H1 (cell line): ENCODE measurements around the gene KCNMA1. TPM values are rescaled to one million over a fixed set of nuclear protein-coding genes. Genes with fewer than 3 reads are reported as not detected.

Source experiments
- CTCF ChIA-PET: fragments of 300-600 bp; sonication (Branson Sonifier 250); formaldehyde crosslinking; loops from one replicate; lab custom pipeline; 2021; ENCODE audit not compliant: partially characterized antibody; lab: Charles Lee
- POLR2A ChIA-PET: fragments of 300-600 bp; sonication (Branson Sonifier 250); formaldehyde crosslinking; loops from one replicate; lab custom pipeline; 2021; ENCODE audit warnings: inconsistent platforms; ENCODE audit not compliant: partially characterized antibody; lab: Charles Lee
- DNase-seq, 2 experiments: peaks; one replicate each; pipeline versions ENCODE4 v3.0.0 to v3.0.0-alpha.2; 2010 to 2022; ENCODE audit warnings: low spot score in 2 of 2, low read depth in 1 of 2, mixed read lengths in 1 of 2
- FAIRE-seq: peaks from 2 replicates; lab custom pipeline; 2011; peaks lifted over from hg19 to GRCh38; lab: Jason Lieb, UNC
- H2AFZ ChIP-seq: 2 replicates; pipeline ENCODE4 v1.8.1; 2012; ENCODE audit warnings: low read length, inconsistent platforms
- H2AK5ac ChIP-seq: 2 replicates; pipeline ENCODE4 v1.6.1; 2013; ENCODE audit warnings: low read depth, low read length
- H2BK120ac ChIP-seq: replicated peaks from 2 replicates; pipeline ENCODE3; 2013; ENCODE audit warnings: low read depth, low read length, inconsistent platforms
- H2BK12ac ChIP-seq: 2 replicates; pipeline ENCODE4 v1.6.1; 2013; ENCODE audit warnings: low read depth, low read length
- H2BK15ac ChIP-seq: 2 replicates; pipeline ENCODE4 v1.6.1; 2013; ENCODE audit warnings: low read length
- H2BK20ac ChIP-seq: 2 replicates; pipeline ENCODE4 v1.6.1; 2013; ENCODE audit warnings: low read length
- H2BK5ac ChIP-seq: 2 replicates; pipeline ENCODE4 v1.6.1; 2013; ENCODE audit warnings: low read depth, low read length
- H3K14ac ChIP-seq: 2 replicates; pipeline ENCODE4 v1.6.1; 2013; ENCODE audit warnings: inconsistent platforms; ENCODE audit not compliant: insufficient read length
- H3K18ac ChIP-seq: 2 replicates; pipeline ENCODE4 v1.6.1; 2013; ENCODE audit warnings: low read length; ENCODE audit errors: extremely low read depth
- H3K23ac ChIP-seq: 2 replicates; pipeline ENCODE4 v1.6.1; 2013; ENCODE audit warnings: inconsistent platforms; ENCODE audit not compliant: insufficient read length
- H3K23me2 ChIP-seq: 2 replicates; pipeline ENCODE4 v1.6.1; 2013; ENCODE audit warnings: low read depth, low read length
- H3K27ac ChIP-seq: 2 replicates; pipeline ENCODE4 v1.6.1; 2011; ENCODE audit warnings: low read depth, low read length, inconsistent platforms
- H3K27me3 ChIP-seq, 4 experiments: replicated peaks in 1 of 4; 1 replicate in 1 of 4; 2 replicates in 3 of 4; pipeline versions ENCODE4 v1.6.1 to v1.8.1; 2011 to 2013; ENCODE audit warnings: low read length in 3 of 4, mild to moderate bottlenecking in 3 of 4, inconsistent platforms in 2 of 4, mixed read lengths in 2 of 4, moderate library complexity in 1 of 4; ENCODE audit not compliant: control insufficient read depth in 3 of 4, insufficient read depth in 3 of 4; ENCODE audit errors: extremely low read depth in 1 of 4
- H3K36me3 ChIP-seq, 4 experiments: 2 replicates each; pipeline versions ENCODE4 v1.6.1 to v1.8.1; 2011 to 2013; ENCODE audit warnings: mild to moderate bottlenecking in 4 of 4, low read length in 3 of 4, moderate library complexity in 2 of 4, control low read depth in 1 of 4, inconsistent platforms in 1 of 4; ENCODE audit not compliant: insufficient read depth in 4 of 4, control insufficient read depth in 2 of 4
- H3K4ac ChIP-seq: replicated peaks from 2 replicates; pipeline ENCODE3; 2013; ENCODE audit warnings: low read length, low read depth, mixed read lengths, inconsistent platforms; ENCODE audit not compliant: insufficient read length
- H3K4me1 ChIP-seq, 4 experiments: replicated peaks in 1 of 4; 1 replicate in 1 of 4; 2 replicates in 3 of 4; pipeline versions ENCODE4 v1.6.1 to v1.8.1; 2011 to 2013; ENCODE audit warnings: low read length in 3 of 4, inconsistent platforms in 2 of 4, mixed read lengths in 1 of 4; ENCODE audit not compliant: insufficient read depth in 4 of 4, control insufficient read depth in 3 of 4
- H3K4me2 ChIP-seq, 2 experiments: 2 replicates each; pipeline versions ENCODE4 v1.6.1 to v1.8.1; 2011 to 2013; ENCODE audit warnings: low read depth in 2 of 2, low read length in 2 of 2, control low read depth in 1 of 2, inconsistent platforms in 1 of 2, mild to moderate bottlenecking in 1 of 2; ENCODE audit not compliant: insufficient read depth in 1 of 2
- H3K4me3 ChIP-seq, 4 experiments: fragments of 200-600, 300-600 bp in 1 of 4; sonication (generic), shearing (Covaris generic), sonication (Bioruptor Twin) in 1 of 4; 2 replicates each; pipeline versions ENCODE4 v1.5.1 to v1.8.1; 2011 to 2016; ENCODE audit warnings: low read length in 4 of 4, low read depth in 3 of 4, control low read depth in 2 of 4, inconsistent platforms in 2 of 4, mild to moderate bottlenecking in 2 of 4, mixed read lengths in 1 of 4, moderate library complexity in 1 of 4; ENCODE audit not compliant: insufficient read depth in 2 of 4; ENCODE audit errors: extremely low read depth in 1 of 4
- H3K56ac ChIP-seq: replicated peaks from 2 replicates; pipeline ENCODE3; 2013; ENCODE audit warnings: low read depth, mild to moderate bottlenecking, mixed read lengths, low read length, inconsistent platforms; ENCODE audit not compliant: insufficient read length
- H3K79me1 ChIP-seq: 2 replicates; pipeline ENCODE4 v1.6.1; 2013; ENCODE audit warnings: low read depth, low read length, control low read depth
- H3K79me2 ChIP-seq, 2 experiments: 2 replicates each; pipeline versions ENCODE4 v1.6.1 to v1.8.1; 2012 to 2013; ENCODE audit warnings: low read length in 2 of 2, mild to moderate bottlenecking in 2 of 2, inconsistent platforms in 1 of 2; ENCODE audit not compliant: insufficient read depth in 2 of 2, control insufficient read depth in 1 of 2
- H3K9ac ChIP-seq, 4 experiments: replicated peaks in 1 of 4; 1 replicate in 1 of 4; 2 replicates in 3 of 4; pipeline versions ENCODE4 v1.6.1 to v1.8.1; 2011 to 2013; ENCODE audit warnings: low read depth in 3 of 4, low read length in 3 of 4, control low read depth in 2 of 4, mild to moderate bottlenecking in 2 of 4, moderate library complexity in 2 of 4, inconsistent platforms in 1 of 4; ENCODE audit errors: extremely low read depth in 1 of 4
- H3K9me3 ChIP-seq, 2 experiments: 2 replicates each; pipeline versions ENCODE4 v1.6.1 to v1.8.1; 2012 to 2013; ENCODE audit warnings: mild to moderate bottlenecking in 2 of 2, moderate library complexity in 2 of 2, control low read depth in 1 of 2, inconsistent platforms in 1 of 2, low read depth in 1 of 2, low read length in 1 of 2, mixed read lengths in 1 of 2; ENCODE audit not compliant: insufficient read depth in 2 of 2
- H4K20me1 ChIP-seq, 2 experiments: replicated peaks in 1 of 2; 2 replicates each; pipeline versions ENCODE3 to v1.8.1; 2011 to 2013; ENCODE audit warnings: inconsistent platforms in 2 of 2, low read length in 2 of 2, mild to moderate bottlenecking in 1 of 2; ENCODE audit not compliant: insufficient read depth in 2 of 2, control insufficient read depth in 1 of 2
- H4K5ac ChIP-seq: 2 replicates; pipeline ENCODE4 v1.6.1; 2013; ENCODE audit warnings: low read length, low read depth, mixed read lengths, inconsistent platforms; ENCODE audit not compliant: insufficient read length
- H4K8ac ChIP-seq: 2 replicates; pipeline ENCODE4 v1.8.0; 2013; ENCODE audit warnings: mild to moderate bottlenecking, moderate library complexity, low read length, inconsistent platforms; ENCODE audit not compliant: insufficient read depth; ENCODE audit errors: extremely low read depth
- H4K91ac ChIP-seq: replicated peaks from 2 replicates; pipeline ENCODE3; 2013; ENCODE audit warnings: low read length, mixed read lengths, inconsistent platforms; ENCODE audit not compliant: insufficient read length
- BACH1 ChIP-seq: IDR thresholded peaks from 2 replicates; pipeline ENCODE4 v1.6.1; 2012; ENCODE audit warnings: low read length, improper control_type of control experiment
- CHD1 ChIP-seq: IDR thresholded peaks from 2 replicates; pipeline ENCODE4 v1.6.1; 2012; ENCODE audit warnings: low read depth, low read length, improper control_type of control experiment
- CTBP2 ChIP-seq: IDR thresholded peaks from 2 replicates; pipeline ENCODE4 v1.7.0; 2011; ENCODE audit warnings: borderline replicate concordance, mild to moderate bottlenecking, moderate library complexity, mixed read lengths, low read length; ENCODE audit not compliant: insufficient read depth, insufficient read length
- EGR1 ChIP-seq: IDR thresholded peaks from 2 replicates; pipeline ENCODE4 v1.6.1; 2011; ENCODE audit warnings: low read depth, low read length, borderline replicate concordance
- HDAC2 ChIP-seq, 2 experiments: fragments of 300-600 bp in 1 of 2; sonication (generic) in 1 of 2; IDR thresholded peaks; 2 replicates each; pipeline ENCODE4 v1.6.1; 2011 to 2012; ENCODE audit warnings: low read depth in 2 of 2, low read length in 2 of 2, mild to moderate bottlenecking in 2 of 2, moderate library complexity in 2 of 2, borderline replicate concordance in 1 of 2, inconsistent platforms in 1 of 2
- JUND ChIP-seq: IDR thresholded peaks from 2 replicates; pipeline ENCODE4 v1.6.1; 2011; ENCODE audit warnings: mild to moderate bottlenecking, improper control_type of control experiment, low read length
- POLR2A ChIP-seq, 2 experiments: IDR thresholded peaks; 1 replicate in 1 of 2; 2 replicates in 1 of 2; pipeline ENCODE4 v1.6.1; 2011; ENCODE audit warnings: low read depth in 2 of 2, low read length in 2 of 2, mild to moderate bottlenecking in 2 of 2; ENCODE audit errors: control extremely low read depth in 1 of 2
- SIRT6 ChIP-seq: IDR thresholded peaks from one replicate; pipeline ENCODE4 v1.7.1; 2012; ENCODE audit warnings: low read length, inconsistent platforms
- TEAD4 ChIP-seq: IDR thresholded peaks from 2 replicates; pipeline ENCODE4 v1.6.1; 2012; ENCODE audit warnings: low read depth, low read length, inconsistent platforms, mixed read lengths
- polyA plus RNA-seq, 7 experiments: library from polyadenylated mRNA; depleted of rRNA in 3 of 7; stranded (reverse) in 5 of 7; unstranded in 2 of 7; fragments of >200 nt in 5 of 7; fragments of 200-250 nt in 2 of 7; gene quantifications; 1 replicate in 5 of 7; 2 replicates in 1 of 7; 4 replicates in 1 of 7; pipeline versions ENCODE4 v1.2.1 to v1.2.3, GENCODE V29; 2011 to 2013; ENCODE audit warnings: missing spikeins in 2 of 7, mixed read lengths in 2 of 7
- total RNA-seq: library from RNA; stranded (reverse); fragmentation: NEBNext Ultra II Directional; extraction: Animal tissue kit (Norgen Biotek cat#: 25700); gene quantifications from 2 replicates; pipeline ENCODE4 v1.2.1, GENCODE V29; 2021
- TF ChIP-seq, protein P1 (sequence below): IDR thresholded peaks from 2 replicates; pipeline ENCODE4 v1.6.1; 2012; ENCODE audit warnings: inconsistent platforms
- TF ChIP-seq, protein P2 (sequence below): IDR thresholded peaks from 2 replicates; pipeline ENCODE4 v1.6.1; 2012; ENCODE audit warnings: low read length, inconsistent platforms
- TF ChIP-seq, protein P3 (sequence below): IDR thresholded peaks from 2 replicates; pipeline ENCODE4 v1.6.1; 2012; ENCODE audit warnings: inconsistent platforms

Gene KCNMA1
- total and polyA plus RNA-seq, 2 of the 8 experiments (the other 6 are each of a cell fraction or from before 2014, with no cell fraction given) = 10.2 to 11.1 TPM

DNA sequence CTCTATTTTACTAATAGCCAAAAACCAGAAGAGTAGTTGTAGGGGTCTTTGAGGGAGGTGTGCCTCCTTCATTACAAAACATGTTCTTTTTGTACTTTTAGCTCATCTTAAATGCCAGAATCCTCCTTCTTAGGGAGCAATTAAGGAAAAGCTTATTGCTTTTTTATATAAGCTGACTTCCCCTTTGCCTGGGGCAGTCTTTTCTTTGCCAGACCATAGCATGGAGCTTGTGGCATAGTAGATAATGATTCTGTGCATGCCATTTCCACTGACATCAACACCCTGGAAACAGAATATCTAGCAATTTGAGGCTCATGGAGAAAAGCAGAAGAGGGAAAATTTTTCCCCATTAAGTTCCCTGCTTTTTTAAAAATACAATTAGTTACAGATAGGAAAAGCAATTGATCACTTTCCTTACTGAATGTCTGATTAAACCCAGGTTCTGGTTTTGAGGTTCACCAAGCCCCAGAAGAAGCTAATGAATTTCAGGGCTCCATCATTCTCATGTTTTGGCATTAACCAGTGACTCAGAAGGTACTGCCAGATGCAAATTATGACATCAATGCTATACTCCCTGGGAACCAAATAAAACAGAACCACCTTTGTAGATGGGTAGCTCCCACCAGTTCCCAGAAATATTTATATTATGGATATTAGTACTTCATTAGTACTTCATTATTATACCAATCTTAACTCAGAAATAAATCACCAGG is 410.6 kb downstream of the KCNMA1 start:
- no peaks in the 10 kb centered on the region for H3K36me3 ChIP-seq
- ChIA-PET CTCF (interaction anchor here (0.6 to 0.9 kb wide), 2 partner anchors 163 to 406 kb away, joined by 3 to 5 read pairs; no protein-coding TSS in a partner anchor), POLR2A (interaction anchor here (0.5 kb wide), 1 partner anchor 746 kb away, joined by 4 read pairs; no protein-coding TSS in a partner anchor)
- no peaks in the 10 kb centered on the region for H3K23me2 ChIP-seq
- H3K23ac ChIP-seq = no peak overlapping the region
- no peak overlapping the region for H3K56ac ChIP-seq
- DNase-seq (no peak), FAIRE-seq (no peak)
- H3K4ac ChIP-seq = no peak overlapping the region
- H3K79me1 ChIP-seq = no peaks in the 10 kb centered on the region
- no peak overlapping the region for H4K8ac ChIP-seq
- no peak overlapping the region for H3K18ac ChIP-seq
- H2AFZ ChIP-seq = no peak overlapping the region
- no peak overlapping the region for H2BK12ac ChIP-seq
- no peak overlapping the region for H2BK120ac ChIP-seq
- H3K14ac ChIP-seq = no peak overlapping the region
- H2AK5ac ChIP-seq = no peak overlapping the region
- H3K9ac ChIP-seq = no peak overlapping the region
- no peaks in the 10 kb centered on the region for H4K20me1 ChIP-seq
- H3K4me1 ChIP-seq = no peaks in the 10 kb centered on the region; a peak in 1 of 7 replicates
- H2BK20ac ChIP-seq = no peak overlapping the region
- H4K91ac ChIP-seq = no peak overlapping the region
- H3K27ac ChIP-seq = no peak overlapping the region
- no peak overlapping the region for H2BK15ac ChIP-seq
- no peaks in the 10 kb centered on the region for H3K27me3 ChIP-seq
- no peak overlapping the region for H3K4me2 ChIP-seq
- H2BK5ac ChIP-seq = no peak overlapping the region
- no peak overlapping the region for H3K4me3 ChIP-seq
- no peak overlapping the region for H4K5ac ChIP-seq
- H3K9me3 ChIP-seq = no peaks in the 10 kb centered on the region
- H3K79me2 ChIP-seq = no peaks in the 10 kb centered on the region
- TF ChIP-seq TEAD4 (no peak), BACH1 (no peak), CHD1 (no peak), CTBP2 (no peak), HDAC2 (IDR thresholded peaks at IDR 0.05; ENCODE audit: borderline replicate concordance in 1 of 2, low read depth in 2 of 2, low read length in 2 of 2) (no peak), EGR1 (no peak), POLR2A (IDR thresholded peaks at IDR 0.05; ENCODE audit: control extremely low read depth in 1 of 2, low read depth in 2 of 2, low read length in 2 of 2) (no peak), JUND (no peak), SIRT6 (no peak)
- TF ChIP-seq, protein P1, sequence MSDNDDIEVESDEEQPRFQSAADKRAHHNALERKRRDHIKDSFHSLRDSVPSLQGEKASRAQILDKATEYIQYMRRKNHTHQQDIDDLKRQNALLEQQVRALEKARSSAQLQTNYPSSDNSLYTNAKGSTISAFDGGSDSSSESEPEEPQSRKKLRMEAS = no peak
- TF ChIP-seq, protein P2, sequence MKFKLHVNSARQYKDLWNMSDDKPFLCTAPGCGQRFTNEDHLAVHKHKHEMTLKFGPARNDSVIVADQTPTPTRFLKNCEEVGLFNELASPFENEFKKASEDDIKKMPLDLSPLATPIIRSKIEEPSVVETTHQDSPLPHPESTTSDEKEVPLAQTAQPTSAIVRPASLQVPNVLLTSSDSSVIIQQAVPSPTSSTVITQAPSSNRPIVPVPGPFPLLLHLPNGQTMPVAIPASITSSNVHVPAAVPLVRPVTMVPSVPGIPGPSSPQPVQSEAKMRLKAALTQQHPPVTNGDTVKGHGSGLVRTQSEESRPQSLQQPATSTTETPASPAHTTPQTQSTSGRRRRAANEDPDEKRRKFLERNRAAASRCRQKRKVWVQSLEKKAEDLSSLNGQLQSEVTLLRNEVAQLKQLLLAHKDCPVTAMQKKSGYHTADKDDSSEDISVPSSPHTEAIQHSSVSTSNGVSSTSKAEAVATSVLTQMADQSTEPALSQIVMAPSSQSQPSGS = no peak
- TF ChIP-seq, protein P3, sequence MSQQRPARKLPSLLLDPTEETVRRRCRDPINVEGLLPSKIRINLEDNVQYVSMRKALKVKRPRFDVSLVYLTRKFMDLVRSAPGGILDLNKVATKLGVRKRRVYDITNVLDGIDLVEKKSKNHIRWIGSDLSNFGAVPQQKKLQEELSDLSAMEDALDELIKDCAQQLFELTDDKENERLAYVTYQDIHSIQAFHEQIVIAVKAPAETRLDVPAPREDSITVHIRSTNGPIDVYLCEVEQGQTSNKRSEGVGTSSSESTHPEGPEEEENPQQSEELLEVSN = no peak
